GM12892 (cell line): Measurements from ENCODE around the gene CTSL.

Experiments
- POLR2A ChIP-seq: IDR thresholded peaks from 2 replicates; pipeline ENCODE4 v1.6.1; 2011; ENCODE audit warnings: low read depth, low read length, control low read depth
- POLR2AphosphoS5 ChIP-seq: IDR thresholded peaks from 2 replicates; pipeline ENCODE4 v1.6.1; 2011; ENCODE audit warnings: low read depth, low read length, control low read depth

DNA sequence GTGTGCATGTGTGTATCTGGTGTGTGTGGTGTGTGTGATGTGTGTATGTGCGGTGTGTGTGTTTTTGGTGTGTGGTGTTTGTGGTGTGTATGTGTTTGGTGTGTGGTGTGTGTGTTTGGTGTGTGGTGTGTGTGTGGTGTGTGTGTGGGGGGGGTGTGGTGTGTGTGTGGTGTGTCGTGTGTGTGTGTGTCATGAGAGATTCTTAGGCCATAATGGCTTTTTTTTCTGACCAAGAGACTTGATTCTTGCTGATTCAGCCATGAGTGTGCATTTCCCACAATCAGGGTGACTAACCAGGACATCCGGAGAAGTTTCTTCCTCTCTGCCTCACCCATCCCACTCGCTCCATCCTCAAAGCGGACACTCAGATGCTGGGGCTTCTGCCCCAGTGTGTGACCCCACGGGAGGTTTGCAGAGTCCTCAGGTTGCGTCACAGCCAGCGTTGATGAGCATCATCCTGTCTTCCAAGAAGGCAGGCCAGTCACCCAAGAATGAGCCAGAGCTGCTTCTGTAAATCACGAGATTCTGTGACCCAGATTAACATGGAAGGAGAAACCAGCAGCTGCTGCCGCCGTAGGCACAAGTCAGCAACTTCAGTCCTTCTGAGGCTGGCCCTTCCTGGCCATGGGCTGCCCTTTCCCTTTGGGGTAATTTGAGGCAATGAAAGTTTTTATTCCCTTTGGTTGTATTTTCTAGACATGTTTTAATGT is 12.5 kb upstream of the CTSL start:
- no peak for TF ChIP-seq POLR2AphosphoS5
- no peak for TF ChIP-seq POLR2A
